ENCODE data around the gene SCO2.
A peak's percentile ranks its signal among the peaks of the same experiment; 100 is the strongest.
"Not testable (repeated sequence)": the region's sequence is repeated elsewhere in the genome, so short reads cannot be mapped to it uniquely, and the experiment has no call there.

SCO2 gene

DNA sequence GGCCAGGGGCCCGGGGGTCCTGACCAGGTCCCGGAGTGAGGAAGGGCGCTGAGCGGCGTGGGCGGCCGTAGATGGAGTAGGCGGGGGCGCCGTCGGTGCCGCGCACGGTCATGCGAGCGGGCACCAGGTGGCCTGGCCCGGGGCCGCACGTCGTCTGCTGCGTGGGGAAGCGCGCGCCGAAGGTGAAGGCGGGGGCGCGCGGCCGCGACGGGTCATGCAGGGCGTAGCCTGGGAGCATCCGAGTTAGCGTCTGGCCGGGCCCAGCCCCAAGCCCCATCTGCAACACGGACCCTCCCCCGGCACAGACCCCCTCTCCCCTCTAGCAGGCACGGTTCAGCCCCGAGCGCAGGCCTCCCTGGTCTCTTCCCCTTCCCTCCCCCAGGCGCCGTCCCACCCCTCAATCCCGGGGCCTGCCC lies 6.2 kb upstream of the SCO2 start:
- peak; percentile 39 for DNase-seq

DNA sequence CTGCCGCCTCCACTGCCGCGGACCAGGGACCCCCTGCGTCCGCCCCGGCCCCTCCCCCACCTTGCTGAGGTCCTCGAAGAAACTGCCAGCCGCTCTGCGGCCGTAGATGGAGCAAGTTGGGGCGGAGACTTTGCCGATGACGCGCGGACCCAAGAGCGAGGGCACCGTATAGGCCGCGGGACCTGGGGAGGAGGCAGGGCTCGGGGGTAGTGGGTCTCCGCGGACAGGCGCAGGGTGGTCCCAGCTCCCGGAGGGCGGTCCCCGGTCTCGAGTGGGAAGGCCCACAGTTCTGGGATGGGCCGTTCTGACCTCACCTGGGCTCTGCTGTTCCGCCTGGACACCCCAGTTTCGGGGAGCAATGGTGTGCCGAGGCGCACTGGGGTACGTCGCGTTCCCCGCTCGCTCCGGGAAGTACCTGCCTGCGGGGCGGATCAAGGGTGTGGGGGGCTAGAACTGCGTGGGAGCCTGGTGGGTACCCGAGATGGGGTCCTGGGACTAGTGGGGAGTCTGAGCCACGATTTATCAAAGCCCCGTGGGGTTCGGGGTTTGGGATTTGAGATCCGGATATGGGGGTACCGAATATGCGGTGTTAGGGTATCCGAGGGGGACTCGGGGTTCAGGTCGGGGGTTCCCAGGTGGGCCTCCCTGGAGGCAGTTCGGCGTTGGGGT lies 5.6 kb upstream of the SCO2 start:
- DNase-seq = peak; percentile 57

DNA sequence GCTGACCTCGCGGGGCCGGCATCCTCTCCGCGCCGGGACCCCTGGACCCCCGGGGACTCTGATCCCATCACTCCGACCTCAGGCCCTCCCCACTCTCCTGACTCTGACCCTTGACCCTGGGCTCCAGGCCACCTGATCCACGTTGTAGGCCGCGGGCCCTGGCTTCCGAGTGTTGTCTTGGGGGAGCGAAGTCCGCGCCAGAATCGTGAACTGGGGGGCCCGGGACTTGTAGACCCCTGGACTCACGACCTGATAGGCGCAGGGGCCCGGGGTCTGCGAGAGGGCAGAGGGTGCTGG lies 5.1 kb upstream of the SCO2 start:
- no peak for DNase-seq

DNA sequence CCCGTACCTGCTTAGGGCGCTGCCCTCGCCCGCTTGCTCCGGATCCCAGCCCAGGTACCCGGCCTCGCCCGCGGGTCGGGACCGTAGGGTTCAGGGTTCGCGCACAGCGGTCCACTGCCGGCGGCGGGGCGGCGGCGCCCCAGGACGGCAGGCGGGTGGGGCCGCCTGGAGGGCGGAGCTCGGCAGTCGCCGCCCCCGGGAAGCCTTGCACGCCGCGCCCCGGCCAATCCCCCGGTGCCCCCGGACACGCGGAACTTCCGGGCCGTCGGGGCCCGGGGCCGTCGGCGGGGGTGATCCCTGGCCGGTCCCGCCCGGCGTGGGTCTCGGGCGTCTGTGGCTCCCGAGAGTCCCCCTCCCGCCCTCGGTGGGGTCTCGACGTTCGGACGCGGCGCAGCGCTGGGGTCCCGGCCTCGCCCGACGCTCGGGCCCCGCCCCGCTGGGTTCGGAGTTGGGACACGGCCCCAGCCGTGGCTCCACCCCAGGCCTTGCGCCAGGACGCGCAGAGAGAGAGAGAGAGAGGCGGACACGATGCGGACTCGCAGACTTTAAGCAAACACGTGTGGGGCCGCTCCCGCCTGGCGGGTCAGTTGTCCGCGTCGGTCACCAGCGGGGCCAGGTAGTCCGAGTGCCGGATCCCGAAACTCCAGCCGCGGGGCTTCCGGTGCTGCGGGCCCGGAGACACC lies 4.6 kb upstream of the SCO2 start, which contains the start of gene TYMP:
Gene TYMP (minus strand): TSS at position 116 of the 683 bp plus-strand sequence. CDS start 303 bp downstream, outside the sequence.
- DNase-seq = peak; percentile 54

DNA sequence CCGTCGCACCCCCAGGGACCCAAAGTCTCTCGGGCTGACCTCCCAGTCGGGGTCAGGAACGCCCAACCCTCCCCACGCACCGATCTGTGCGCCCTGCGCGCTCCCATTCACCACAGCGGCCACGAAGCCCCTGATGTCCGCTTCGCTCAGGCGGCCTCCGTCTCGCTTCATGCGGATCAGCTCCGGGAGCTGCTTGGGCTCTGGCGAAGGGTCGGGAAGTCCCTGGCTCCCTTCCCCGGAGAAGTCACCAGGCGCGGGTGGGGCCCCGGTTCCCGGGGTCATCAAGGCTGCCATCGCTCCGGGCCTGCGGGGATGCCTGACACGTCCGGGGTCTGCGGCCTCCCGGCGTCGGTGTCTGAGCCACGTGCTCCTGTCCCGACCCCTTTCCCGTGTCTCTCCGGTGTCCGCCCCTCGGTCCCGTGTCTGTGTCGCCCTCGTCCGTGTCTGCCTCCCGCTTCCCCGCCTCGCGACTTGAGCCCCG lies 4.1 kb upstream of the SCO2 start:
- no peak for DNase-seq

DNA sequence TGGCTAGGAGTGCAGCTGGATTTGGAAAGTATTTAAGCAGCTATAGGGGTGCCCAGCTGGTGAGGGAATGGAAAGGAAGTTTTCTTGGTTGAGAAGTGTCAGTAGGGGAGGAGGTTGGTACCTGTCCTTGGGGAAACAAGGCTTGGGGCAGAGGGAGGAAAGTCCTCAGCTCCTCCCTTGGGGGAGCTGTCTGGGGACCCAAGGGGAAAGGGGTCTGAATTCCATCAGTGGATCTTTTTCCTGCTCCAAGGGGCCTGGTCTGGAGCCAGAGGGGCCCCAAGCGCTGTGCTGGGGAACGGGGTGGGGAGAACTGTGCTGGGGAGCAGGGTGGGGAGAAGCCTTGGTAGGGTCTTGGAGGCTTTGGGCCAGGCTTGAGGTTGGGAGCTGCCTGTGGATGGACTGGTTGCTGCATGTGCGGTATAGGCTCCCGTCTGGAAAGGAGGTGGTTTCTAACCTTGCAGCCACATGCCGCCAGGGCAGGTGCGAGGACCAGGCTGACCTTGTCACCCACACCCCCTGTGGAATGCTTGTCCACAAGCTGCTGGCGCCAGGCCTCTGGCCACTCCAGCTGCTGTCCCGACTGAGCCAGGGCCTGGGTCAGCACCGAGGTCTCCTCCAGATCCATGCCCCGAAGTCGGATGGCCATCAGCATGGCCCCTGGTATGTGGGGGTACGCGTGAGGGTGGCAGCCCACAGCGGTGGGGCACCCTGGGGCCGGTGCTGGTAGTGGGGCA lies 3.5 kb upstream of the SCO2 start:
- DNase-seq = no peak

DNA sequence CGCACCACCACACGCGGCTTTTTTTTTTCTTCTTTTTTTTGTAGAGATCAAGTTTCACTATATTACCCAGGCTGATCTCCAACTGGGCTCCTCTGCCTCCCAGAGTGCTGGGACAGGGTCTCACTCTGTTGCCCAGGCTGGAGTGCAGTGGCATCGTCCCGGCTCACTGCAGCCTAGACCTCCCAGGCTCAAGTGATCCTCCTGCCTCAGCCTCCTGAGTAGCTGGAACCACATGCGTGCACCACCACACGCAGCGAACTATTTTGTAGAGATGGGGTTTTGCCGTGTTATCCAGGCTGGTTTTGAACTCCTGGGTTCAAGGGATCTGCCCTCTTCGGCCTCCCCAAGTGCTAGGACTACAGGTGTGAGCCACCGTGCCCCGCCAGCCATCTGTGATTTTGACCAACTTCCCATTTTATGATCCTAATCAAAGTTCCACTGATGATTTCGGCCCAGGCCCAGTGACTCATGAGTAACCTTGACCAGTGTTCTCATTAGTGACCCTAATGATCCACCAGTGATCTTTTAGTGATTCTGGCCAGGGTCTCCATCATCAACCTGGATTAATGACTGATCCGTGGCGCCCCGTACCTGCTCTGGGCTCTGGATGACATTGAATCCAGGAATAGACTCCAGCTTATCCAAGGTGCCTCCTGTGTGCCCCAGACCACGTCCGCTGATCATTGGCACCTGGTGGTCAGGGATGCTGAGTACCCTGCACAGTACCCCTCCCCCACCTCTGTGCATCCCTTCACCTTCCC lies 2.7 kb upstream of the SCO2 start:
- no peak for DNase-seq

DNA sequence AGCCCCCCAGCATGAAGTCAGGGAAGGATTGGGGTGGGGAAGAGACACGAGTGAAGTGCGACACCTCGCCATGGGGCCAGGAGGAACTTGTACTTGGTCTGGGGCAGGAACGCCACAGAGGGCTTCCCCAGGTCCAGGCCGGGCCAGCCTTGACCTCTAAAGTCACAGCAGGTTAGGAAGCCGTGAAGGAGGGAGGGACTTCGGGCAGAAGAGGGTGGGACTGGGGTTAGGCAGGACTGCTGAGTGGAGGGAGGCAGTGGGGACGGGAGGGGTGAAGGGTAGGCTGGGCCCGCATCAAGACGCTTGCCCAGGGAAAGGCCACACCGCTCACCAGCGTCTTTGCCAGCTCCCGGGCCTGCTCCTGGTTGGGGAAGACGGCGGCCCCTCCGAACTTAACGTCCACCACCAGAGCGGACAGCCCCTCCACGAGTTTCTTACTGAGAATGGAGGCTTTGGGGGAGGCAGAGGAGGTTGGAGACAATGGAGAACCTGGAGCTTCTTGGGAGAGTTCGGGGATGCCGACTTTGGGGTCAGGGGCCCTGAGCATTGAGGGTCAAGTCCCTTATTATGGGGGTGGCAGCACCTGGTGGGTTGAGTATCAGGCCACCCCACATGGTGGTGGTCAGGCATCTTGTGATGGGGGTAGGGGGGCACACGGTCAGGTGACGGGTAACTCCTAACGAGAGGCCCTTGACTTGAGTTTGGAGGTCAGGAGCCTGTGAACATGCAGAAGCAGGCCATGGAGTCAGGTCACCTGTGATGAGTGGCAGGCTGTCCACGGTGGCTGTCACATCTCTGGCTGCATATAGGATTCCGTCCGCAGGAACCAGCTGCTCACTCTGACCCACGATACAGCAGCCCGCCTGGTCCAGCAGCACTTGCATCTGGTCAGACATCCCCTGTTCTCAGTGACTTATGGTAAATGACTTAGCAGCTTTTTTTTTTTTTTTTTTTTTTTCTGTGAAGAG lies 1.7 kb upstream of the SCO2 start:
- no peak for DNase-seq

DNA sequence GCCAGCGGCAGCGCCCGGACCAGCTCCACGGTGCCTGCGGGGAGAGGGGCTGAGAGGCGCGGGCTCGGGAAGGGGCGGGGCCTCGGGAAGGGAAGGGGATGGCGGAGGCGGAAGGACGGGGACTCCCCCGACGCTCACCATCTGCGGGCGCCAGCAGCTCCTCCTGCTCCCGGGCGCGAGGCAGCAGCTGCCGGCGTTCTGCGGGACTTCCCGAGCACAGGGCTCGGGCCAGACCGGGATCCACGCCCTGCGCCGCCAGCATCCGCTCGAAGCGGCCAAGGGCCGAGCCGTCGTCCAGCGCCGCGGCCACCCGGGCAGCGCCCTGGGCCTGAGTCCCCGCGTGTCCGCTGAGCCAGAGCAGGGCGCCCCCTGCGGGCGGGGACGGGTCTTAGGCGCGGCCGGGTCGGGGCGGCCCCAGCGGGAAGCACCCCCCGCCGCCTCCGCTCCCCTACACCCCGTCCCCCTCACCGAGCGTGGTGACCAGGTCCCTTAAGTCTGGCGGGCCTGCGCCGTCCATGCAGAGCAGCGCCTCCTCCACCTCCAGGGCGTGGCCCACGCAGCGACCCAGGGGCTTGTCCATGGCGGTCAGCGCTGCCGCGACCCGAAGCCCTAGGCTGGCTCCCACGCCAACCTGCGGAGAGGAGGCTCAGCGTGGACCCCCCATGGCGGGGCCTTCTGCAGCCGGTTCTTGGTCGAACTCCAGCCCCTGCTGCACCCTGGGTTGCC lies 873 bp upstream of the SCO2 start:
- DNase-seq = peak; percentile 73

DNA sequence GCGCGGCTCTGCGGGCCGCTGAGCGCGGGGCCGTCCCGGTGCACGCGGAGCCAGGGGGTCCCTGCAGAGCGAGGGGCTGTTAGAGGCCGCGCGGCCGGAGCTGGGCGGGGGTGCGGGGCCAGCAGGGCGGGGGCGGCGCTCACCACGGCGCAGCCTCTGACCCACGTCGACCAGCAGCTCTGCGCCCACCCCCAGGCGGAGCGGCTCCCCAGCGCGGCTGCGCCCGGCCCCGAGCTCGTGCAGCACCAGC lies 385 bp upstream of the SCO2 start:
- no peak for DNase-seq

DNA sequence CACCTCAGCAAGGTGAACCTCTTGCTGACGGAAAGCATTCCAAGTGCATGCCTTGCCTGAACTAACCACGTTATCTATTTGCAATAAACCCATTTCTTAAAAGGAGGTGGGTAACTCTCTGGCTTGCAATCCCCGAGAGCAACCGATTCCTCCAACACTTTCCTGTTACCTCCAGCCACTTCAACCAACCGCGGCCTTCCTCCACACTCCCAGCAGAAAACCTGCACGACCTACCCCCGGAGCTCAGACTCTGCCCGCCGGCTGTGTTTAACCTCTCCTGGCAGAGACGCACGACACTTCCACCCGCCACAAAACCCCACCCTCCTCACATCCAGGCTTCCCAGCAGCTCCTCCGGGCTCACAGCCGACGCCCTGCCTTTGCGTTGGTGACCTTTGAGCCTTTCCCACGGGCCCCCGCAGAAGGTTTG lies 708 bp downstream of the SCO2 start:
- DNase-seq = no peak

DNA sequence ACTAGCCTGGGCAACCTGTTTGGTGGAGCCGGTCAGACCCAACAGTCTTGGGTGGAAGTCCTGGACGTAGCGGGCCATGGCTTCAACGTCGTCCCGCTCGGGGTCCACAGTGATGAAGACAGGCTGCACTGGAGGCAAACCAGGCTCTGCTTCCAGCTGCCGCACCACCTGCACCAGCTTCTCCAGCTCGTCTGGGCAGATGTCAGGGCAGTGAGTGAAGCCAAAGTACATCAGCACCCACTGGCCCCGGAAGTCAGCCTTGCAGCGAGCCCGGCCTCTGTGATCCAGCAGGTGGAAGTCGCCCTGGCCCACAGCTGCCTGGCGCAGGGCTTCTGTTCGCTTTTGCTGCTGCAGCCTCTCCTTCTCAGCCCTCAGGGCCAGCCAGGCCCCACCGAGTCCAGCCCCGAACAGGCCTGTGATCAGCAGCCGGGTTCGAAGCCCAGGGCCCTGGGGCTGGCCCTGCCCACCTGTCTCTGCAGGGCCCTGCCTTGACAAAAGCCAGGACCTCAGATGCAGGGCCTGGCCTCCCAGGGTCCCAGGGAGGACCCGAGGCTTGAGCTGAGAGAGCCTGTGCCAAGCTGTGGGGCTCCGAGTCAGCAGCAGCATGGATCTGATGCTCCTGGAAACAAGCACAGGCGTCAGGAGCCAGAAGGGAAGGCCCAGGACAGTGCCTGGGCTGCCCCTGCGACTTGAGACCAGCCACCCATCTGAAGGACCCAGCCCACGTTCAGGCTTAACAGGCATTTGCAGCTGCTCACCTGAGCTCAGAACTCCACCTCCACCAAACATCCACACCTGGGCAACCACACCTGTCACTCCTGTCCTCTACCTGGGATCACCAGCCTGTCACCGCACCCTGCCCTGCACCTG lies 1.4 kb downstream of the SCO2 start:
- no peak for DNase-seq

DNA sequence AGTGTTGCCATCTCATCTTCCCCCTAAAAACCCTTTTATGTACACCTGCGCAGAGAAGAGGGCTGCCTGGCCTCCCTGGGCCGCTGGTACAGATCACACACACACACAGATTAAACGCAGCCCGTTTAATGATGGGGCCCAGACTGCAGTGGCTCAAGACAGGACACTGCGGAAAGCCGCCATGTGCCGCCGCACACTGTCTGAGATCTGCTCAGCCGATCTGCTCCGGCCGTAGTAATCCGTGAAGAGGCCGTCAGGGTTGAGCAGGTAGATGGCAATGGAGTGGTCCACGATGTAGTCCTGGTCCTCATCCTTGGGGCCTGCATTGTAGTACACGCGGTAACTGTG lies 2.0 kb downstream of the SCO2 start:
- DNase-seq = no peak

DNA sequence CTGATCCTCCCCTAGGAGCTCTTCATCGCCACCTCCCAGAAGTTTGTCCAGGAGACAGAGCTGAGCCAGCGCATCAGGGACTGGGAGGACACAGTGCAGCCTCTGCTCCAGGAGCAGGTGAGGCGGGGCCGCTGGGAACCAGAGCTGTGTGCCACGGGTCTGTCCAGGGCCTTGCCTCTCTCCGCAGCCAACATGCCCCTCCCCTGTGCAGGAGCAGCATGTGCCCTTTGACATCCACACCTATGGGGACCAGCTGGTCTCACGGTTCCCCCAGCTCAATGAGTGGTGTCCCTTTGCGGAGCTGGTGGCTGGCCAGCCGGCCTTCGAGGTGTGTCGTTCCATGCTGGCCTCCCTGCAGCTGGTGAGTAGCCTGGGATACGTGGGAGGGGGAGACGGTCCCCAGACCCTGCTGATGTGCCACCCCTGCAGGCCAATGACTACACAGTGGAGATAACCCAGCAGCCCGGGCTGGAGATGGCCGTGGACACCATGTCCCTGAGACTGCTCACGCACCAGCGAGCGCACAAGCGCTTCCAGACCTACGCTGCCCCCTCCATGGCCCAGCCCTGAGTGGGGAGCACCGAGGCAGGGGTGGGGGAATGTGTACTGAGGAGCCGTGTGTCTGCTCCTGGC lies 2.5 kb downstream of the SCO2 start:
- DNase-seq = no peak

DNA sequence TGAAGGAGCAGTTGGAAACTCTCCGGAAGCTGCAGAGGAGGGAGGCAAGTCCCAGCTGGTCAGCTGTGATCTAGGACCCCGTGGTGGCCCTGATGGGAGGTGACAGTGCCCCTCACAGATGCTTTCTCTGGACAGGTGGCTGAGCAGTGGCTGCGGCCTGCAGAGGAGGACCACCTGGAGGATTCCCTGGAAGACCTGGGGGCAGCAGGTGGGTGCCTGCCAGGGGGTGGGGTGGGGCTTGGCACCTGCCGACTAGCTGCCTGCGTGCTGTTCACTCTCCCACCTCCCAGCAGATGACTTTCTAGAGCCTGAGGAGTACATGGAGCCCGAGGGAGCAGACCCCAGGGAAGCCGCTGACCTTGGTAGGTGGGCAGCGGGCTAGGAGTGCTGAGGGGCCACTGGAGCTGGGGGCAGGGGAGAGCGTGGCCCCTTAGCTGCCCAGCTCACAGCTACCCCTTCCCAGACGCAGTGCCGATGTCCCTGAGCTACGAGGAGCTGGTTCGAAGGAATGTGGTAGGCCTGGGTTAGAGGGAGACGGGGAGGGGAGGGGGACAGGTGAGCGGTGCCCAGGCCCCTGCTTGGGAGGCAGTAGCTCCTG lies 3.1 kb downstream of the SCO2 start:
- DNase-seq = no peak

DNA sequence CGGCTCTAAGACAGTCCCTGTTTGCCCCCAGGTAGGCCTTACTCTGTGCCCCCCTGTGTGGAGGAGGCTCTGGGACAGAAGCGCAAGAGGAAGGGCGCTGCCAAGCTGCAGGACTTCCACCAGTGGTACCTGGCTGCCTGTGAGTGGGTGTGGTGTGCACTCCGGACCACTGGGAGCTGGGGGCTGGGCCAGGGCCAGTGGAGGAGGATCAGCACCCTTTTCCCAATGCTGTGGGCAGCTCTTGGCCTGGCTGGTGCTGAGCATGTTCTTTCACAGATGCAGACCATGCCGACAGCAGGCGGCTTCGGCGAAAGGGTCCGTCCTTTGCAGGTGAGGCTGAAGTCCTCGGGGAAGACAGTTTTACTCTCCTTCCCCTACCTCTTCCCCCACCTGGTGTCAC lies 3.7 kb downstream of the SCO2 start:
- no peak for DNase-seq

DNA sequence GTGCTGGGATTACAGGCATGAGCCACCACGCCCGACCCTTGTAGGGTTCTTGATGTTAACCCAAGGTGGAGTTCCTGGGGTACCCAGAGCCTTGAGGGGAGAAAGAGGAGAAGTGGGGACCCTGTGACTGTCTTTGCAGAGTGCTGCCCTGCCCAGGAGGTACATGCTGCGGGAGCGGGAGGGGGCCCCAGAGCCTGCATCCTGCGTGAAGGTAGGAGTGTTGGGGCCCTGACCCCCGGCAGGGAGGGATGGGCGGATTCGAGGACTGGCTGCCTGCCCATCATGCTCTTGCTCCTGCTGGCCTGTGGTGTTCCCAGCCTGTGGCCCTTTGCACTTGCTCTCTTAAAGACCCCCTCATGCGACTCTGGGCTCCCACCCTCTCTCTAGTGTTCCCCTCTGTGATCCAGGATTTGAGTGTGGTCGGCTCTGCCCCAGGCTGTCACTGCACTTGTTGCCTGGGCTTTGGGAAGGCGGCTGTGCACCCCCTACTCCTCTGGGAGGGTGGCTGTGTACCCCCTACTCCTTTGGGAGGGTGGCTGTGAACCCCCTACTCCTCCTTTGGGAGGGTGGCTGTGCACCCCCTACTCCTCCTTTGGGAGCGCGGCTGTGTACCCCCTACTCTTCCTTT lies 4.5 kb downstream of the SCO2 start:
- DNase-seq = no peak

DNA sequence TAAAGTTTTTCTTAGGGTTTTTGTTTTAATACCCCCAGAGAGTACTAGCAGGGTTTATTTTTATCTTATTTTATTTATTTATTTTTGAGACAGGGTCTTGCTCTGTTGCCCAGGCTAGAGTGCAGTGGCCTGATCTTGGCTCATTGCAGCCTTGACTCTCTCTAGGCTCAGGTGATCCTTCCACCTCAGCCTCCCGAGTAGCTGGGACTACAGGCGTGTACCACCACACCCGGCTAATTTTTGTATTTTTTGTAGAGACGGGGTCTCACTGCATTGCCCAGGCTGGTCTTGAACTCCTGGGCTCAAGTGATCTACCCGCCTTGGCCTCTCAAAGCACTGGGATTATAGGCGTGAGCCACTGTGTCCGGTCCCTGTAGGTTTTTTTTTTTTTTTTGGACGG lies 5.2 kb downstream of the SCO2 start:
- not testable (repeated sequence) for DNase-seq

DNA sequence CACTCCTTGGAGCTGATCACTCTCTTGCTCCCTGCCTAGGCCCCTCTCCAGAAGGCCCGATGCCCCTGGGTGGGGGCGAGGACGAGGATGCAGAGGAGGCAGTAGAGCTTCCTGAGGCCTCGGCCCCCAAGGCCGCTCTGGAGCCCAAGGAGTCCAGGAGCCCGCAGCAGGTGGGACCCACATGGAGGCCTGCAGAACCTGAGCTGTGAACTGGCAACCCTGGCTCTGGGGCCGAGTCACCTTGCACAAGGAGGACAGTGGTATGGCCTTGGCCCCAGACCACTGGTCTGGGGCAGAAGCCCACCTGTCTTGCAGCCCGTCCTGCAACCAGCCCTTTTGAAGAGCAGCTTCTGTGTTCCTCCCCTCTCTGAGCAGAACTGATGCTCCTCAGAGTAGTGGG lies 6.2 kb downstream of the SCO2 start:
- no peak for DNase-seq

All from activated gamma-delta T cell (primary cell).